ENCODE results near the gene ATP5PD.

GRCh38 chr17:75061055-75061438 lies 14.3 kb upstream of the ATP5PD start:
- TF ChIP-seq CTCF (IDR thresholded peaks at IDR 0.05): no peak
- no peak for TF ChIP-seq POLR2A (IDR thresholded peaks at IDR 0.05)
- no peak for TF ChIP-seq EP300 (IDR thresholded peaks at IDR 0.05)

Data from ovary (tissue), 3 donors.